Mesothelial cell of epicardium (in vitro differentiated cells): ENCODE data around the gene CELA1. TPM values are rescaled to one million over a fixed set of nuclear protein-coding genes. Genes with fewer than 3 reads are reported as not detected.

Source experiments
- DNase-seq, 2 experiments: peaks; one replicate each; pipeline ENCODE4 v3.0.0; 2021; ENCODE audit warnings: low spot score in 2 of 2; ENCODE audit not compliant: unreplicated experiment in 2 of 2
- H3K27ac Mint-ChIP-seq: 2 replicates; pipeline ENCODE4 v1.8.0; 2021; ENCODE audit warnings: mixed read lengths
- H3K27me3 Mint-ChIP-seq: 2 replicates; pipeline ENCODE4 v1.8.0; 2021; ENCODE audit warnings: low read depth, mixed read lengths
- H3K36me3 Mint-ChIP-seq: 2 replicates; pipeline ENCODE4 v1.8.0; 2021; ENCODE audit warnings: mixed read lengths
- H3K4me1 Mint-ChIP-seq: 2 replicates; pipeline ENCODE4 v1.8.0; 2021; ENCODE audit warnings: mixed read lengths
- H3K4me3 Mint-ChIP-seq: 2 replicates; pipeline ENCODE4 v1.8.0; 2021; ENCODE audit warnings: mild to moderate bottlenecking, moderate library complexity, mixed read lengths
- H3K9me3 Mint-ChIP-seq: 2 replicates; pipeline ENCODE4 v1.8.0; 2021; ENCODE audit warnings: mixed read lengths
- CTCF ChIP-seq: fragments of 200-600 bp; sonication (generic); IDR thresholded peaks from one replicate; pipeline ENCODE4 v1.5.0; 2021; ENCODE audit warnings: antibody characterized with exemption; ENCODE audit not compliant: unreplicated experiment
- total RNA-seq: library from RNA; stranded (reverse); gene quantifications from 3 replicates; pipeline ENCODE4 v1.2.1, GENCODE V29; 2021

Gene CELA1
- total RNA-seq, 1 donor from 2014 or later: not detected

- DNase-seq: no peak
Observed at GRCh38 chr12:51361161-51362016, 14.9 kb upstream of the CELA1 start.

DNA sequence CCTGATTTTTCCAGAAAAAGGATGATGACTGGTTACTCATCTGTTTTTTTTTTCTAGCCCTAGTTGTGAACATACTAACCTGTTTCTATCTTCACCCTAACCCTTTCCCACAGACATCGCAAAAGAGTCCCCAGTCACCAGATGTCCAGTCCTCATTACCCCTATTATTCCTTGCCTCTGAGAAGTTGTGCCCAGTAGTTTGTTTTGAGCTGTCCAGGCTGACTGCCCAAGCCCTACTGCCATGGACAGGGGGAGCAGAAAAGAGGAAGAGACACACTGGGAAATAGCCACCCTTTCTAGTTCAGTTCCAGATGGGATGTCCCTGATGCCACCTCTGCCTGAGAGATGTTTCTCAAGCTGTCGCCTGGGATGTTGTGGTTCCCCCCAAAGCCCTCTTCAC lies 13.8 kb upstream of the CELA1 start:
- DNase-seq: no peak
- TF ChIP-seq CTCF: no peak
- Mint-ChIP-seq H3K36me3 (peaks cover 7% of the 10 kb centered on the region), H3K27ac (no peak overlapping the region), H3K9me3 (no peaks in the 10 kb centered on the region), H3K4me1 (peaks cover 13% of the 10 kb centered on the region), H3K27me3 (no peaks in the 10 kb centered on the region), H3K4me3 (no peak overlapping the region)

More at GRCh38 chr12:51361161-51362016, 14.9 kb upstream of the CELA1 start:
- Mint-ChIP-seq H3K27ac (peak overlapping the region; percentile 12), H3K27me3 (no peaks in the 10 kb centered on the region), H3K4me1 (peaks cover 13% of the 10 kb centered on the region), H3K36me3 (peaks cover 7% of the 10 kb centered on the region), H3K4me3 (no peak overlapping the region), H3K9me3 (no peaks in the 10 kb centered on the region)
- no peak for TF ChIP-seq CTCF

- no peak overlapping the region for H3K4me3 Mint-ChIP-seq
- no peak overlapping the region for H3K27ac Mint-ChIP-seq
- H3K9me3 Mint-ChIP-seq: no peaks in the 10 kb centered on the region
- peaks cover 13% of the 10 kb centered on the region for H3K4me1 Mint-ChIP-seq
- H3K27me3 Mint-ChIP-seq: no peaks in the 10 kb centered on the region
- DNase-seq: no peak
- peaks cover 7% of the 10 kb centered on the region for H3K36me3 Mint-ChIP-seq
- no peak for TF ChIP-seq CTCF
Observed at GRCh38 chr12:51359851-51360250, 13.4 kb upstream of the CELA1 start.

GRCh38 chr12:51358496-51358895 lies 12.0 kb upstream of the CELA1 start:
- no peaks in the 10 kb centered on the region for H3K27me3 Mint-ChIP-seq
- peaks cover 7% of the 10 kb centered on the region for H3K36me3 Mint-ChIP-seq
- H3K4me1 Mint-ChIP-seq: peaks cover 13% of the 10 kb centered on the region
- no peak overlapping the region for H3K27ac Mint-ChIP-seq
- no peak overlapping the region for H3K4me3 Mint-ChIP-seq
- DNase-seq: no peak
- no peak for TF ChIP-seq CTCF
- no peaks in the 10 kb centered on the region for H3K9me3 Mint-ChIP-seq

- no peak overlapping the region for H3K27ac Mint-ChIP-seq
- H3K27me3 Mint-ChIP-seq: no peaks in the 10 kb centered on the region
Observed at GRCh38 chr12:51357374-51358047, 11.0 kb upstream of the CELA1 start.

More at GRCh38 chr12:51357374-51358047, 11.0 kb upstream of the CELA1 start:
- no peak for DNase-seq
- Mint-ChIP-seq H3K4me1 (peaks cover 13% of the 10 kb centered on the region), H3K36me3 (peaks cover 7% of the 10 kb centered on the region), H3K9me3 (no peaks in the 10 kb centered on the region), H3K4me3 (no peak overlapping the region)
- no peak for TF ChIP-seq CTCF
